ENCODE measurements around the gene KLK15. TPM values are rescaled to one million over a fixed set of nuclear protein-coding genes. Genes with fewer than 3 reads are reported as not detected.

Gene KLK15
- total RNA-seq, 5 donors from 2014 or later (not counting 1 experiment from before 2014, with no cell fraction given) = not detected

DNA sequence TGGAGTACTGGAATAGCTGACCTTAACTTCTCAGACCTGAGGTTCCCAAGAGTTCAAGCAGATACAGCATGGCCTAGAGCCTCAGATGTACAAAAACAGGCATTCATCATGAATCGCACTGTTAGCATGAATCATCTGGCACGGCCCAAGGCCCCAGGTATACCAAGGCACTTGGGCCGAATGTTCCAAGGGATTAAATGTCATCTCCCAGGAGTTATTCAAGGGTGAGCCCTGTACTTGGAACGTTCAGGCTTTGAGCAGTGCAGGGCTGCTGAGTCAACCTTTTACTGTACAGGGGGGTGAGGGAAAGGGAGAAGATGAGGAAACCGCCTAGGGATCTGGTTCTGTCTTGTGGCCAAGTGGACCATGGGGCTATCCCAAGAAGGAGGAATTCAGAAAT, 27.6 kb upstream of the KLK15 start:
- ChIA-PET POLR2A (no interaction called here), CTCF (interaction anchor here in 1 of 2 donors (0.6 kb wide), 1 partner anchor 33 kb away, joined by 11 read pairs; no protein-coding TSS in a partner anchor)
- Mint-ChIP-seq H3K36me3 (no peaks in the 10 kb centered on the region), H3K9me3 (peaks cover 0 to 16% (median 14%) of the 10 kb centered on the region in 3 donors), H3K4me1 (no peaks in the 10 kb centered on the region), H3K4me3 (no peak overlapping the region), H3K27me3 (peaks cover 52 to 54% of the 10 kb centered on the region in 2 donors), H3K27ac (no peak overlapping the region)
- Histone ChIP-seq H3K4me3 (ENCODE audit: control insufficient read depth in 1 of 2, extremely low read depth in 1 of 2, low read length in 1 of 2) (no peak overlapping the region), H3K27me3 (replicated peaks in 1 of 2; ENCODE audit: control insufficient read depth in 2 of 2, extremely low read depth in 1 of 2, insufficient read depth in 2 of 2, low read length in 1 of 2) (peaks cover 3 to 38% of the 10 kb centered on the region in 2 experiments), H3K9me3 (no peaks in the 10 kb centered on the region), H3K4me1 (ENCODE audit: control insufficient read depth in 1 of 2, extremely low read depth in 1 of 2, insufficient read depth in 2 of 2, low read length in 2 of 2) (no peaks in the 10 kb centered on the region), H3K36me3 (ENCODE audit: control insufficient read depth in 2 of 2, extremely low read depth in 1 of 2, insufficient read depth in 1 of 2, low read length in 1 of 2) (no peaks in the 10 kb centered on the region), H3K27ac (ENCODE audit: low read length) (no peak overlapping the region)
- no peak for DNase-seq
- WGBS (ENCODE audit: insufficient coverage) = 80% methylated on average over 4 of the region's 5 CpGs
- ATAC-seq (replicated peaks in 1 of 4) = no peak

- CTCF ChIA-PET = no interaction called here
- Mint-ChIP-seq H3K9me3 (peaks cover 0 to 16% (median 14%) of the 10 kb centered on the region in 3 donors), H3K36me3 (no peaks in the 10 kb centered on the region), H3K27me3 (peaks cover 61% of the 10 kb centered on the region in 2 donors), H3K27ac (no peak overlapping the region), H3K4me1 (no peaks in the 10 kb centered on the region), H3K4me3 (no peak overlapping the region)
- peaks cover 3 to 48% of the 10 kb centered on the region in 2 experiments for H3K27me3 ChIP-seq (replicated peaks in 1 of 2; ENCODE audit: control insufficient read depth in 2 of 2, extremely low read depth in 1 of 2, insufficient read depth in 2 of 2, low read length in 1 of 2)
- H3K9me3 ChIP-seq = no peaks in the 10 kb centered on the region
- DNase-seq = no peak
- WGBS (ENCODE audit: insufficient coverage) = 100% methylated on average over 3 of the region's 4 CpGs
- H3K36me3 ChIP-seq (ENCODE audit: control insufficient read depth in 2 of 2, extremely low read depth in 1 of 2, insufficient read depth in 1 of 2, low read length in 1 of 2) = no peaks in the 10 kb centered on the region
- no peak for ATAC-seq (replicated peaks in 1 of 4)
- no peak overlapping the region for H3K27ac ChIP-seq (ENCODE audit: low read length)
- no peaks in the 10 kb centered on the region for H3K4me1 ChIP-seq (ENCODE audit: control insufficient read depth in 1 of 2, extremely low read depth in 1 of 2, insufficient read depth in 2 of 2, low read length in 2 of 2)
- POLR2A ChIA-PET = no interaction called here
- no peak overlapping the region for H3K4me3 ChIP-seq (ENCODE audit: control insufficient read depth in 1 of 2, extremely low read depth in 1 of 2, low read length in 1 of 2)
These were observed 26.5 kb upstream of the KLK15 start for GRCh38 chr19:50859849-50860248.

- no peaks in the 10 kb centered on the region for H3K36me3 ChIP-seq (ENCODE audit: control insufficient read depth in 2 of 2, extremely low read depth in 1 of 2, insufficient read depth in 1 of 2, low read length in 1 of 2)
- 12% methylated on average over 7 of the region's 7 CpGs for WGBS (ENCODE audit: insufficient coverage)
- H3K9me3 Mint-ChIP-seq = peaks cover 0 to 16% (median 14%) of the 10 kb centered on the region in 3 donors
- no peaks in the 10 kb centered on the region for H3K4me1 ChIP-seq (ENCODE audit: control insufficient read depth in 1 of 2, extremely low read depth in 1 of 2, insufficient read depth in 2 of 2, low read length in 2 of 2)
- H3K36me3 Mint-ChIP-seq = no peaks in the 10 kb centered on the region
- no peak overlapping the region for H3K27ac ChIP-seq (ENCODE audit: low read length)
- no peak overlapping the region for H3K27ac Mint-ChIP-seq
- DNase-seq (no peak), ATAC-seq (replicated peaks in 1 of 4) (no peak)
- ChIA-PET POLR2A (no interaction called here), CTCF (no interaction called here)
- H3K9me3 ChIP-seq = no peaks in the 10 kb centered on the region
- H3K27me3 ChIP-seq (replicated peaks in 1 of 2; ENCODE audit: control insufficient read depth in 2 of 2, extremely low read depth in 1 of 2, insufficient read depth in 2 of 2, low read length in 1 of 2) = peaks cover 3 to 54% of the 10 kb centered on the region in 2 experiments
- H3K4me3 Mint-ChIP-seq = no peak overlapping the region
- H3K27me3 Mint-ChIP-seq = peaks cover 65 to 66% of the 10 kb centered on the region in 2 donors
- H3K4me1 Mint-ChIP-seq = no peaks in the 10 kb centered on the region
- no peak overlapping the region for H3K4me3 ChIP-seq (ENCODE audit: control insufficient read depth in 1 of 2, extremely low read depth in 1 of 2, low read length in 1 of 2)
These were observed 25.5 kb upstream of the KLK15 start for GRCh38 chr19:50858886-50859285.

- peaks cover 60 to 65% of the 10 kb centered on the region in 2 donors for H3K27me3 Mint-ChIP-seq
- ATAC-seq (replicated peaks in 1 of 4) = no peak
- H3K9me3 Mint-ChIP-seq = peaks cover 0 to 14% (median 14%) of the 10 kb centered on the region in 3 donors
These were observed 24.0 kb upstream of the KLK15 start for GRCh38 chr19:50857366-50857765.

GRCh38 chr19:50854636-50855410, 21.4 kb upstream of the KLK15 start, which contains the start of gene KLK3:
Gene KLK3 (plus strand): TSS chr19:50854915. CDS start chr19:50854956, 41 bp downstream.
- Histone ChIP-seq H3K36me3 (ENCODE audit: control insufficient read depth in 2 of 2, extremely low read depth in 1 of 2, insufficient read depth in 1 of 2, low read length in 1 of 2) (no peaks in the 10 kb centered on the region), H3K4me1 (ENCODE audit: control insufficient read depth in 1 of 2, extremely low read depth in 1 of 2, insufficient read depth in 2 of 2, low read length in 2 of 2) (no peaks in the 10 kb centered on the region), H3K27ac (ENCODE audit: low read length) (no peak within 1 kb of the TSS), H3K9me3 (no peaks in the 10 kb centered on the region), H3K27me3 (replicated peaks in 1 of 2; ENCODE audit: control insufficient read depth in 2 of 2, extremely low read depth in 1 of 2, insufficient read depth in 2 of 2, low read length in 1 of 2) (peaks cover 3 to 62% of the 10 kb centered on the region in 2 experiments), H3K4me3 (ENCODE audit: control insufficient read depth in 1 of 2, extremely low read depth in 1 of 2, low read length in 1 of 2) (no peak within 1 kb of the TSS)
- POLR2A ChIA-PET = no interaction called here
- no peak within 1 kb of the TSS for H3K4me3 Mint-ChIP-seq
- DNase-seq = no peak
- H3K27ac Mint-ChIP-seq = no peak within 1 kb of the TSS
- no peaks in the 10 kb centered on the region for H3K9me3 Mint-ChIP-seq
- ATAC-seq (replicated peaks in 1 of 4) = no peak
- 70% methylated on average over 4 of the region's 9 CpGs for WGBS (ENCODE audit: insufficient coverage)
- CTCF ChIA-PET = no interaction called here
- no peaks in the 10 kb centered on the region for H3K4me1 Mint-ChIP-seq
- no peaks in the 10 kb centered on the region for H3K36me3 Mint-ChIP-seq
- peaks cover 47 to 71% of the 10 kb centered on the region in 2 donors for H3K27me3 Mint-ChIP-seq

More at GRCh38 chr19:50857366-50857765, 24.0 kb upstream of the KLK15 start:
- no peak overlapping the region for H3K4me3 Mint-ChIP-seq
- Histone ChIP-seq H3K4me3 (ENCODE audit: control insufficient read depth in 1 of 2, extremely low read depth in 1 of 2, low read length in 1 of 2) (no peak overlapping the region), H3K27me3 (replicated peaks in 1 of 2; ENCODE audit: control insufficient read depth in 2 of 2, extremely low read depth in 1 of 2, insufficient read depth in 2 of 2, low read length in 1 of 2) (peaks cover 3 to 57% of the 10 kb centered on the region in 2 experiments), H3K4me1 (ENCODE audit: control insufficient read depth in 1 of 2, extremely low read depth in 1 of 2, insufficient read depth in 2 of 2, low read length in 2 of 2) (no peaks in the 10 kb centered on the region), H3K9me3 (no peaks in the 10 kb centered on the region), H3K36me3 (ENCODE audit: control insufficient read depth in 2 of 2, extremely low read depth in 1 of 2, insufficient read depth in 1 of 2, low read length in 1 of 2) (no peaks in the 10 kb centered on the region), H3K27ac (ENCODE audit: low read length) (no peak overlapping the region)
- ChIA-PET CTCF (no interaction called here), POLR2A (no interaction called here)
- no peaks in the 10 kb centered on the region for H3K4me1 Mint-ChIP-seq
- DNase-seq = no peak
- 66% methylated on average over 6 of the region's 6 CpGs for WGBS (ENCODE audit: insufficient coverage)
- H3K36me3 Mint-ChIP-seq = no peaks in the 10 kb centered on the region
- no peak overlapping the region for H3K27ac Mint-ChIP-seq

DNA sequence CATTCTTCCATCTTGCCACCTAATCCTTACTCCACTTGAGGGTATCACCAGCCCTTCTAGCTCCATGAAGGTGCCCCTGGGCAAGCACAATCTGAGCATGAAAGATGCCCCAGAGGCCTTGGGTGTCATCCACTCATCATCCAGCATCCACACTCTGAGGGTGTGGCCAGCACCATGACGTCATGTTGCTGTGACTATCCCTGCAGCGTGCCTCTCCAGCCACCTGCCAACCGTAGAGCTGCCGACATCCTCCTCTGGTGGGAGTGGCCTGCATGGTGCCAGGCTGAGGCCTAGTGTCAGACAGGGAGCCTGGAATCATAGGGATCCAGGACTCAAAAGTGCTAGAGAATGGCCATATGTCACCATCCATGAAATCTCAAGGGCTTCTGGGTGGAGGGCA, 18.2 kb upstream of the KLK15 start:
- POLR2A ChIA-PET = no interaction called here
- Mint-ChIP-seq H3K4me3 (no peak overlapping the region), H3K27ac (no peak overlapping the region), H3K4me1 (no peaks in the 10 kb centered on the region), H3K36me3 (no peaks in the 10 kb centered on the region), H3K27me3 (peaks cover 32 to 59% of the 10 kb centered on the region in 2 donors), H3K9me3 (no peaks in the 10 kb centered on the region)
- no peaks in the 10 kb centered on the region for H3K36me3 ChIP-seq (ENCODE audit: control insufficient read depth in 2 of 2, extremely low read depth in 1 of 2, insufficient read depth in 1 of 2, low read length in 1 of 2)
- no peaks in the 10 kb centered on the region for H3K9me3 ChIP-seq
- H3K4me3 ChIP-seq (ENCODE audit: control insufficient read depth in 1 of 2, extremely low read depth in 1 of 2, low read length in 1 of 2) = no peak overlapping the region
- no peaks in the 10 kb centered on the region for H3K4me1 ChIP-seq (ENCODE audit: control insufficient read depth in 1 of 2, extremely low read depth in 1 of 2, insufficient read depth in 2 of 2, low read length in 2 of 2)
- WGBS (ENCODE audit: insufficient coverage) = 70% methylated on average over 4 of the region's 4 CpGs
- H3K27me3 ChIP-seq (replicated peaks in 1 of 2; ENCODE audit: control insufficient read depth in 2 of 2, extremely low read depth in 1 of 2, insufficient read depth in 2 of 2, low read length in 1 of 2) = peaks cover 0 to 39% of the 10 kb centered on the region in 2 experiments
- DNase-seq (no peak), ATAC-seq (replicated peaks in 1 of 4) (no peak)
- CTCF ChIA-PET = no interaction called here
- H3K27ac ChIP-seq (ENCODE audit: low read length) = no peak overlapping the region
